G401 (cell line): ENCODE results near the gene FARS2. TPM values are rescaled to one million over a fixed set of nuclear protein-coding genes. Genes with fewer than 3 reads are reported as not detected.

ENCODE experiments used
- DNase-seq: peaks from one replicate; pipeline ENCODE4 v3.0.0-alpha.2; 2015; ENCODE audit warnings: low spot score
- in situ Hi-C: cut with HindIII; loops from 2 replicates; pipeline ENCODE4 v1.10.0; 2016; ENCODE audit warnings: low sequenced_read_pairs, mixed read lengths
- total RNA-seq: library from RNA; depleted of rRNA; stranded (reverse); fragments of >200 nt; shearing (Covaris generic); gene quantifications from 2 replicates; pipeline ENCODE4 v1.2.3, GENCODE V29; 2014

FARS2 gene
- total RNA-seq, 1 experiment from 2014 or later = 17.7 TPM

DNA sequence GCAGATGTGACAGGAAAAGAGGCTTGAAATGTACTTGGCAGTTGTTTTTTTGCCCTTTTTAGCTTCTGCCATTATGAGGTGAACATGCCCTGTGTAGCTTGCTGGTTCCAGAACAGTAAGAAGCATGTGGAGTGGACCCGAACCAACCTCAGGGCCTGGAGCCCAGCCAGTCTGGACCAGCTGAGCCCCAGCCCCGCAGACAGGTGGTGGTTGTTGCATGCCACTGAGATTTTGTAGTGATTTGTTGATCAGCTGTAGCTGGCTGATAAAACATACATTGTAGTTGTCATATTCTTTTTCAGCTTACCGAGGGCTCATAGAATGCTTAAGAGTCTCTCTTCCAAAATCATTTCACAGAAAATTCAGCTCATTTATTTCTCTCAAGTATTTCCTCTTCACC is 182.2 kb downstream of the FARS2 start:
- DNase-seq = peak; percentile 22
- in situ Hi-C loops = no loop called here

DNA sequence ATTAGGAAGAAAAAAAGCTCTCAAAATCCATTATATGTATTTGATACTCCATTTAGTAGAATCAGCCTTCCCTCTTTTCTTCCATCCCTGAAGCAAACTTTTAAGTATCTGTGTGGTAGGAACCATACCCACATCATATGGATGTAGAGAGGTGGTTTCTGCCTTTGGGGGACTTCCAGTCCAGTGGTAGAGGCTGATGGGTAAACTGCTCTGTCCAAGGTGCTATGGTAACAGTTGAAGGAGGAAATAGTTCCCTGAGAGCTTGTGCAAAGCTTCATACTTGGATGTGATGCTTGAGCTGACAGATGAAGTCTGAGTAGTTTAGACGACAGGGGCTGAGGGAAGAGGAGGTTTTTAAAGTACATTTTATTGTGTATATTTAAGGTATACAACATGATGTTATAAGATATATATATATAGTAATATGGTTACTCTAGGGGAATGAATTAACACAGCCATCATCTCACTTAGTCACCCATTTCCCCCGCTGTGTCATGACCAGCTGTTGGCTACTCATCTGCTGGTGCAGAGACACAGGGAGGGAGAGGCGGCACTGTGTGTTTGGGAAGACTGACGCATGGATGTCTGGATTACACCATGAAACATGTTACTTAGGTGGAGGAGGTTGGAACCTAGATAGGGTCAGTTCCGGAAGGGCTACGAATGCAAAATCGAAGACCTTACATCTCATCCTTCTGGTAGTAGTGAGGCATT is 185.2 kb downstream of the FARS2 start:
- in situ Hi-C loops = no loop called here
- no peak for DNase-seq

DNA sequence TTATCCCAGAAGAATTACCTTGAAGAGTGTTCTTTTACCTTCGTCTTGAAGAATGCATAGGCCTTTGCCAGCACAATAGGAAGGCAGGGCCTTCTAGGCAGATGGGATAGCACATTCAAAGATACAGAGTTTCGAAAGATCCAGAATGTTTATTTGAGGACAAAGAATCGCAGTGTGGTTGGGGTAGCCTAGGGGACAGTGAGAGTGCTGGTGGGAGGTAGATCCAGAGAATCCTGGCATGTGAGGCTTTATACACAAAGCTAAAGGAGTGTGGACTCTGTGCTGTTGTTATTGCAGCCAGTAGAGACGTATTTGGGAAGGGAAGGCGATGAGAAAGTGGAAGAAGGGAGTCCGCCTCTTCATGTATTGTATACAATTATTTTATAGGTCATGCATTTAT is 186.6 kb downstream of the FARS2 start:
- in situ Hi-C loops = no loop called here
- no peak for DNase-seq

DNA sequence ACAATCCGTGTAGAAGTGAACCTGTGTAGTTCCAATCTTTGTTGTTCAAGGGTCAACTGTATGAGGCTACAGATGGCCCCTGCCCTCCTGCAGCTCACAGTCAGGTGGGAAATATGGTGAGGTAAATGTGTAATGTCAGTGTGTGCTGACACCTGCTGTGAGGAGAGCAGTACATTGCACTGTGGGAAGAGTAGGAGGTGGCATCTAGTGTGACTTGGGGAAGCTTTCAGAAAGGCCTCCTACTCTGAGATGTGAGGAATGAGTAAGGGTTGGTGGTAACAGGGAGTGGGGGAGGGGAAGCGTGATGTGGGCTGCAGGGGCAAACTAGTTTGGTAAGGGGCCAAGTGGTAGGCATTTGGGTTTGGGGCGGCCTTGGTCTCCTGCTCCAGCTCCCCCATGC is 188.8 kb downstream of the FARS2 start:
- in situ Hi-C loops = no loop called here
- DNase-seq = no peak

DNA sequence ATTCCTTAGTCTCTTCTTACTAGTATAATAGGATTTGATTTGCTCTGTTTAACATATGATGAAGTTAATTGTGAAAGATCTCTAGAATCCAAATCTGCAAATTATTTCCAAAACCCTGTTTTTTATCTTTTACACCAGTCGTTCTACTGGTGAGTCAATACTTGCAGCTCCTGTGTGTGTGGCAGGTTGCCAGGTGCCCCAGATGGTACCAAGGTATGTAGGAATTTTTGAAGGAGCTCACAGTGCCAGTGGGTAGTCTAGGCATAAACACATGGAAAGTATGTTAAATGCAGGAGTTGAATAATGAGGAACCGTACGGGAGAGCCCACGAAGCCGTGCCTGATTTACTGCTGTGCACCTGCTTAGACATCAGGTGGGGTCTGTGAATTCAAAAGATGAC is 192.2 kb downstream of the FARS2 start:
- in situ Hi-C loops = no loop called here
- DNase-seq = peak; percentile 84

DNA sequence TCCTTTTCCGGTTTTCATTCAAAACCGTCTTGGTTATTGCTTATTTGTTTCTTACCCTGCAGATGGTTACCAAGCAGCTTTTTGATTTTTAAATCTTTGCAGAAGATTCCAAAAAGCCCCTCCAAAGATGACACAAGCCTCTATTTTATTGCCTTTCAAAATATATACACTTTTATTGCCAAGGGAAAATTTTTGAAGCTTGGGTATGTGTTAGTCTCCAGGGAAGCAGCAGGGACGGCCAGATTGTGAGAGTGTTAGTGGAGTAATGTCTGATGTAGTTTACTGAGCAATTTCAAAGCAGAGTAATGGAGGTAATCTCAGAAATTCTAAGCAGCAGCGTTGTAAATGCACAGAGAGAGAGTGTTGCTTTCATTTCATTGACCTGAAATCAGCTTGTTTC is 193.8 kb downstream of the FARS2 start:
- DNase-seq = no peak
- in situ Hi-C loops = no loop called here

DNA sequence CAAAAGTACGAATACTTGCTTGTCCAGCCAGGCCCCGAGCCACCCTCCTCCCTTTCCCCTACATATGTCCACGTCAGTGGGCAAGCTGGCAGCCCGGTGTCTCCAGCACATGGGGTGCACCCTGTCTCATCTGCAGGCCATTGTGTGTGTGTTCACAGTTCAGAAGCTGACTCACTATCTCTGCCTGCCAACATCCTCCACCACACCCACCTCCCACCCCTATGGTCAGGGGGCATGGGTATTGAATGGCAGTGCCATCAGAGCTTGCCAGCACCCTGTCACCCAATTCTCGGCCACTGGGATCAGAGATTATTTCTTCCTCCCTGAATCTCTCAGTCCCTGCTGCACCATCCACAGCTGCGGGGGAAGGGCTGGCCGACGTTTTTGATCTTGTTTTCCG is 195.7 kb downstream of the FARS2 start:
- in situ Hi-C loops = no loop called here

DNA sequence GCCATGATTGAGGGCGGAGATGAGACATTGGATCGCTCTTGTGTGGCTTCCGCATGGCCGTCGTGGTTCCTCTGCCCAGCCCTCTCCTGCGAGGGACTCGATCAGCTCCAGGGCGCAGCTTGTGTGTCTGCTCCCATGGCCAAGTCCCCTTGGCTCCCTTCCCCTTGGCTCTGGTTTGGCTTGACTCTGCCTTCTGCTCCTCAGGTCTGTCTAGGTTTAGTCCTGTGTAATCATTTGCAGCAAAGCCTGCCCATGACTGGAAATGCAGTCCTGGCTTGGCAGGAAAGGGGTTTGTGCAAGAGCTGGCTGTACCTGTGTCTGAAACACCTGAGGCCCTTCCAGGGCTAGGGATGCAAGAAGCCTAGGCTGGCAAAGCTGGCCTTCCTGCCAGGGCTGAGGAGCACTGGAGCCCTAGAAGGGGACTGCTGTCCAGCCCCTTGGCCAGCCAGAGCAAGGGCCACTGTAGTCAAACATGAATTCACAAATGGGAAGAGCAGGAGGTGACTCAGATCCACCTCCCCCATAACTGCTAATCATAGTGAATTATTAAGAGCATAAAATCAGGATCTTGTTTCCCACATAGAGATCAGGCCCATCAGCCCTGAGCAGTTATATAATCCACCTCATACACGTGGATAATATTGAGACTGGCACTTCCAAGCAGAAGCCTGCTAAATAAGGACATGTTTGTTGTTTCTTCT is 196.8 kb downstream of the FARS2 start:
- peak; percentile 99 for DNase-seq
- in situ Hi-C loops = no loop called here

More for the DNA sequence above, 195.7 kb downstream of the FARS2 start:
- no peak for DNase-seq

DNA sequence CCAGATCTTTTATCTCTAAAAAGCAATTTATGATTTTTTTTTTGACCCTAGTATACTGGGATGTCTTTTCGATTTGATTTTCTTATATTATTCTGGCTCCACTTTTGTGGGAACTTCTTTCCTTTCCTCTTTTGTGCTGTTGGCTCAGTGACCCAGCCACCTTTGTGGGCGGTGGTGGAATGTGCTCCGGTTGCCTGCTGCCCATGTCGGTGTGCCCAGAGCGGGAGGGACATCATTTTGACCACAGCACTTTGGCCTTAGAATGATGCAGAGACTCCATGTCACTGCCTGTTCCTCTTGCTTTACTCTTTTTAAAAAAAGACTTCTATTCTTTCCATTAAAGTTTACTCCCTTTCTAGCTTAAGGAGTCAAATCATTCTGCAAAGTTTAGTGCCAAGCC is 198.0 kb downstream of the FARS2 start:
- DNase-seq = no peak
- in situ Hi-C loops = no loop called here

DNA sequence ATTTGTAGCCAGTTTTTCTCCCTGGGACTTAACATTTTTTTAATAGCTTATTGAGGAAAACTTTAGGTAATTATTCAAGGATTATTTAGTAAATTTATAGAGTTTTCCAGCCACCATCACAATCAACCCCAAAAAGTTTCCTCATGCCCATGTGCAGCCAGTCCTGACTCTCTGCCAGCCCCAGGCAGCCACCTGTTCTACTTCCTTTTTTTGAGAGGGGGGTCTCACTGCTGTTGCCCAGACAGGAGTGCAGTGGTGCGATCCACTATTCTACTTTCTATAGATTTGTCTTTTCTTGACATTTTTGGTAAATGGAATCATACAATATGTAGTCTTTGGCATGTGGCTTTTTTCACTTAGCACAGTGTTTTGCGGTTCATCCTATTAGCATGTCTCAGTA is 200.1 kb downstream of the FARS2 start:
- DNase-seq = no peak
- in situ Hi-C loops = no loop called here

DNA sequence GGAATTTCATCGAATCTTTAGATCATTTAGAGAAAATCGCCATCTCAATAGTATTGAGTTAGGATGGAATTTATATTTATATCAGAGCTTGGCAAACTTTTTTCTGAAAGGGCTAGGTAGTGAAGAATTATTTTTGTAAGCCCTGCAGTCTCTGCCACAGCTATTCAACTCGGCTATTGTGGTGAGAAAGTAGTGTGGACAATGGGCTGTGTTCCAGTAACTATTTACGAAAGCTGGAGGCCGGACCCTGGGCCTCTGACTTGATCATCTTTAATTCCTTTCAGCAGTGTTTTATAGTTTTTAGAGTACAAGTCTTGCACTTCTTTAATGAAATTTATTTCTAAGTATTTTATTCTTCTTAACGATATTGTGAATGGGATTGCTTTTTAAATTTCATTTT is 201.5 kb downstream of the FARS2 start:
- in situ Hi-C loops = no loop called here
- DNase-seq = no peak

DNA sequence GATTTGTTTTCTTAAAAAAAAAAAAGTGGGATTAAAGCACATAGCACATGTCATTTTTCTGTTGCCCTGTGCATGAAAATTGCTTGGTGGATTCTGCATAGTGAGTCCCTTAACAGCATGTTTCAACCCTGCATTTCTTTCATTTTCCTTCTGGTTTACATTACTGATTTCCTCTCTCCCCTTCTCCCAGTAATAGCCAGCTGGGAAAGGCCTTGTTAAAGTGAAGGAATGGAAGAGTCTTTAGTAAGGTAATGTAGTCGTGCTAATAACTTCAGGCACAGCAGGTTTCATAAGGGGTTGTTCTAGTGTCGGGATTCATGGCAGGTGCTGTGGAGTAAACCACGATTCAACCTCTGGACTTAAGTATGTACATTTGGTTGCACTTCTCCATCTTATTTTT is 202.4 kb downstream of the FARS2 start:
- in situ Hi-C loops = no loop called here
- no peak for DNase-seq

DNA sequence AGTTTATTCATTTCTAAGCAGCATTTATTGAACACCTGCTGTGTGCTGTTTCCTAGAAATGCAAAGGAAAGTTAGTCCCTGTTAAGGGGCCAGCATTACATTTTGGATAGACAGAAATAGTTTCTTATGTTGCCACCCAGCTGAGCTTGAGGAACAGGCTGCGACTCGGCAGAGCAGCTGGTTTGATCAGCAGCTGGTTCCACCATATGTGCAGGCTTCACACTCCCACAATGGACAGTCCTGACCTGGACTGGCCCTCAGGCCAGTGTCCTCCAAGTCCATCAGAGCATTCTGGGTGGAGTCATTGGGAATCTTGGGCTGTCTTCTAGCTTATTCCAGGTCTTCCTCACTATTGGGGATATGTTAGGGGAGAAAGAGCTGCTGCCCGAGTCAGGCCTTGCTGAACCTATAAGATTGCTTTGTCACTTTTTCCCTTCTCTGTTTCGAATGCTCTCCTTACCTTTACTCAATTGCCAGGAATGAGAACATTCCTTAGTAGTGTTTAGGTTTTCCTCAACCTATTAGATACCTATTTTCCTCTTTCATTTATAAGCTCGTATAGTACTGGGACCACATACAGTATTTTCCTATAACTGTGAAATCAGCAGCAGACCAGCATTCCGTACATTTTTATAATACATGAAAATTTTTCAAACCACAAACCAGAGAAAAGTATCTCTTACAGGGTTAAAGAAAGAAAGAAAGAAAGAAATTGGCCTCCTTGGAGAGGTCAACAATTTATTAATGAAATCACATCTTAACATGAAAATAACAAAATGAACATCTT is 203.0 kb downstream of the FARS2 start:
- DNase-seq = no peak
- in situ Hi-C loops = no loop called here

DNA sequence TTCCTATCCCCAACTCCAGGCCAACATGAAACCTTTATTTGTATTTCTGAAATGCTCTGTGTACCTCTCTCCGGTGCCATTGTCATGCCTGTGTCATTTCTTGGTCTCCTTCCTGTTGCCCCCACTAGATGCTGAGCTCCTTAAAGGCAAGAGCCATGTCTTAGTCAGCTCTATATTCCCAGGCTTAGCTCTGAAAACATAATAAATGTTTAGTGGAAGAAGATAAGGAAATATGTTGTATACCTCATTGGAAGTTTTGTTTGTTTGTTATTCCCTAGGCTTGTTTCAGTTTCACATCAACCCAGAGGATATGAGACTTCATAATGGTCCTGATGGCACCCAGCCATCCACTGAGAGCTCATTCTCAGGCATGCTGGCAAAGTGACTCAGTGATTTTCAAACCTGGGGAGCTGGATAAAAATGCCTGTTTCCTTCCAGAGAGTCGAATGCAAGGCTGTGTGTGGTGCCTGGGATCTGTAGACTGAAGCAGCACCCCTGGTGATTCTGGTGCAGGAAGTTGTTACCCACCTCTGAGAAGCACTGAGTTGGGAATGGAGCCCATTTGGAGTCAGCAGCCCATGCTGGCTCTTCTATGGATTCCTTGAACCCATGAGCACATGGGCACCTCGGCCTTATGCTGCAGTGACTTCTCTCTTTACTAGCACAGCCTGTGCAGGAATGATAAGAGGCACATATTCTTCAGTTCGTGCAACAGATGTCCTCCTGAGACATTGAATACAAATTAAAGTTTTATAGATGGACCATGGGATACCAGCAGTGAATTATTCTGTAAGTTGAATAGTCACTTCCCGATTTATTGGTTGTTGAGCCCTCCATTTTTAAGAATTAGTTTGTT is 205.2 kb downstream of the FARS2 start:
- in situ Hi-C loops = no loop called here
- no peak for DNase-seq

DNA sequence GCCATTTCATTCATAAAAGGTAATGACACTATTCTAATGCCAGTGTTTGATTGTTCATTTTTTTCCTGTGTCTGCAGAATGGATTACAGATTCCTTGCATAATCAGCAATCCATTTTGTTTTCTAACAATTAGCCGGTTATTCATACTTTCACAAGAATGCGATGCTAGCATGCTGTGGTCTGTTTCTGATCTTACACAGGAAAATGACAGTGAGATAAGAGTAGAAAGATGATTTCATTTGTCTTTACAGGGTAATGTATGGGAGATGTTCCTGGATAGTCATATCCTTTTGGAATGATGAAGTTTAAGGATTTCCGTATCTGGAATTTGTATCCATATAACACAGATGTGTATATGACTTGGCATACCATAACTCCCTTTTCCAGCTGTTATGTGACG is 207.3 kb downstream of the FARS2 start:
- no peak for DNase-seq
- in situ Hi-C loops = no loop called here

DNA sequence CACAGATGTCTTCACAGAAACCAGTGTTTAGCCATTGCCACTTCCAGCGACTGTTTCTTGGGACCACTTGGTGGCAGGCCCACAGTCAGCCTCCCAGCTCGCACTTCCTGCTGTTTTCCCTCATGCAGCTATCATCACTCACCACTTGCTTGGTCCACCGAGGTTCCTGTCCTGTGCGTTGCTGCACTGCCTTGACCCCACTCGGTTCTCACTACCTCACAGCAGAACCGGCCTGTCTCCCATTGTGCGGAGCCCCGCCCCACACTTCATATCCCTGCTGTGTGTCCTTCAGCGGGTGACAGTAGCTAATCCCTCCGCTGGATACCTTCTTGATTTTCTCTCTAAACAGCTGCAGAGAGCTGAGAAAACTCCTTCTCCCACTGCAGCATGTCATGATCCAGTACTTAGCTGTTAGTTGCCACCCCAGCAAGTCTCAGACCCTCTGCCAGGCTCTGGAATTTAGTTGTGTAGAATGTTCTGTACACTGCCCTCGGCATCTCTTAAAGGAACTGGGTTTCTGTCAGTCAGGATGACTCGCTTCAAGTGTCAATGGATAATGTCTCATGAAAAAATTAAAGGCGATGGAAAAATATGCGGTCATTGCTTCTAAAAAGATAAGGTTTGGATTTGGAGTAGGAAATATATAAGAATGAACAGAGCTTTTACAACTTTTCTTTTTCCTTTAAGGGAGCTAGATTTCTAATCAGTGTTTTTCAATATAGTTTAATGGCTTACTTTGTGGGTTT is 208.0 kb downstream of the FARS2 start:
- DNase-seq = no peak
- in situ Hi-C loops = no loop called here

DNA sequence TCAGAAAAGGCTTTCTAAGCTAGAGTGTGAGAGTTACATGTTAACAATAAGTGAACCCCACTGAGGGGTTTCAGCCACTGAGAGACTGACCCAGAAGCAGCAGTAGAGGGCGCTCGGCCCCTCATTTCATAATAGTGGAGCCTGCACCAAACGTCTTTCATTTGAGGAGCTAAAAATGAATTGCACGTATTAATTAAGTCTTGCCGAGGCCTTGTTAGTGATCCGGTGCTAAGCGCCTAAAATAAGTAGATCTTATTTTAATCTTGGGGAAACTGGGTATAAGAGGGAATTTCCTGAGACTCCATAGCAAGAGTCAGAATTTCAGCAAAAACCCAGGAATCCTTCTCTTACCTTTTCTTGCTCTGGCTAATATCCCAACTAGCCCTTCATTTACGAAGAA is 209.7 kb downstream of the FARS2 start:
- peak; percentile 61 for DNase-seq
- in situ Hi-C loops = no loop called here

DNA sequence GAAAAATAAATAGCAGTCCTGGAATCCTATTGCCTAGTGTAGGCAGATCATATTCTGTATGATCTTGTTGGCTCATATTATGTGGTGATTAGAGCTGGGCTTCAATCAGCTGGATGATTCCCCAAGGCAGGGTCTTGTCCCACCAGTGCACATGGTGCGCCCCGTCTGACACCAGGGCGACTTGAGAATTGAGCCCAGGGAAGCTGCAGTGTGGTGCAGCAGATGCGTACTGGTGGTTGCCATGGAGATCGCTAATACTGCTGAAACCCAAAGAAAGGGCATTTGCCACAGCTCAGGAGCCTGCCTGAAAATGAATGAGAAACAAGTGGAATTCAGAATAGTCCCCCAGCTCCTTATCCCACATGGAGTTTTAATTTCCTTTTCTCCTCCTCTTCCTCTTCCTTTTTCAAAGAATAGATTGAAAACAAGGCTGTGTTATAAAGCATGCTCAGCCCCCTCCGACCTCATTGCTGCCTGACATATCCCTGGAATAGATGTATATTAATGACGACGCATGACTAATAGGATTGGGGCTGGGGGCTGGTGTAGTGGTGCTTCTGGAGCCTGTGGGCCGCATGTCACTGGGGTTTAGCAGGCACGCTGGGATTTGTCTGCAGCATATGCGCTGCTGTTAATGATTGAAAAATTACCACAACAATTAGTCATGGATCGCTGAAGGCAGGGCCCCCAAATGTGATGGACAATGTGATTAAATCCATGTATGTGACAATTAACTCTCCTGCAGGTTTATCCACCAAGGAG is 210.5 kb downstream of the FARS2 start:
- DNase-seq = no peak
- in situ Hi-C loops = no loop called here
